Ishikawa (cell line): ENCODE results near the gene WFDC9.

Source experiments
- CEBPB ChIP-seq: IDR thresholded peaks from 2 replicates; pipeline ENCODE4 v1.6.1; 2012
- CREB1 ChIP-seq: IDR thresholded peaks from 2 replicates; pipeline ENCODE4 v1.6.1; 2012; ENCODE audit warnings: low read depth
- EGR1 ChIP-seq: IDR thresholded peaks from 2 replicates; pipeline ENCODE4 v1.6.1; 2012
- EP300 ChIP-seq: IDR thresholded peaks from 2 replicates; pipeline ENCODE4 v1.6.1; 2012; ENCODE audit warnings: borderline replicate concordance
- FOXM1 ChIP-seq: IDR thresholded peaks from 2 replicates; pipeline ENCODE4 v1.6.1; 2012; ENCODE audit warnings: low read depth, borderline replicate concordance
- MAX ChIP-seq: IDR thresholded peaks from 2 replicates; pipeline ENCODE4 v1.6.1; 2012
- NFIC ChIP-seq: IDR thresholded peaks from 2 replicates; pipeline ENCODE4 v1.6.1; 2012
- RAD21 ChIP-seq: IDR thresholded peaks from 2 replicates; pipeline ENCODE4 v1.6.1; 2012; ENCODE audit warnings: low read depth
- REST ChIP-seq: IDR thresholded peaks from 2 replicates; pipeline ENCODE4 v1.6.1; 2012; ENCODE audit warnings: low read depth, mild to moderate bottlenecking
- TAF1 ChIP-seq: IDR thresholded peaks from 2 replicates; pipeline ENCODE4 v1.6.1; 2012; ENCODE audit warnings: low read depth, mild to moderate bottlenecking
- TCF12 ChIP-seq: IDR thresholded peaks from 2 replicates; pipeline ENCODE4 v1.6.1; 2012; ENCODE audit warnings: low read depth
- TEAD4 ChIP-seq: IDR thresholded peaks from 2 replicates; pipeline ENCODE4 v1.6.1; 2012
- YY1 ChIP-seq: IDR thresholded peaks from 2 replicates; pipeline ENCODE4 v1.6.1; 2012; ENCODE audit warnings: low read depth
- ZBTB7A ChIP-seq: IDR thresholded peaks from 2 replicates; pipeline ENCODE4 v1.6.1; 2012; ENCODE audit warnings: low read depth
- TF ChIP-seq, protein P1 (sequence below): IDR thresholded peaks from 2 replicates; pipeline ENCODE4 v1.6.1; 2012

The WFDC9 gene

GRCh38 chr20:45647441-45648050, 16.5 kb upstream of the WFDC9 start:
- no peak for TF ChIP-seq EP300
- TF ChIP-seq EGR1: no peak
- TF ChIP-seq ZBTB7A: no peak

DNA sequence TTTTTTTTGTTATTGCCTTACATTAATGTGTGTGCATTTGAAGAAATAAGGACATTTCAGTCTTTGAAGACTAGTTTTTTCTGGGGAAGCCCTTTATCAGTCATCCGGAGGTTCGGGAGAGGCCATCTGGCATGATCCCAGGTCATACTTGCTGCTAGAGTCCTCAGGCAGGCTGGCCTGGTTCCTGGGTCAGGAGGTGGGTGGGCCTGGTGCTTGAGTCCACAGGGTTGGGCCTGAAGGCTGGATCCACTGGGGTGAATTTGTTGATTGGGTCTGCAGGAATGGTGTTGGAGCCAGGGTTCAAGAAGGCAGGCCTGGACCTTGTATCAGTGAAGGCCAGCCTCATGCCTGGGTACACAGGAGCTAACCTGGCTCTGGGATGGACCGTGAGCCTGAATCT, 15.8 kb upstream of the WFDC9 start:
- TF ChIP-seq EP300: no peak
- TF ChIP-seq RAD21: no peak
- TF ChIP-seq NFIC: no peak
- TF ChIP-seq EGR1: no peak
- TF ChIP-seq YY1: no peak
- TF ChIP-seq FOXM1: no peak
- TF ChIP-seq, protein P1, sequence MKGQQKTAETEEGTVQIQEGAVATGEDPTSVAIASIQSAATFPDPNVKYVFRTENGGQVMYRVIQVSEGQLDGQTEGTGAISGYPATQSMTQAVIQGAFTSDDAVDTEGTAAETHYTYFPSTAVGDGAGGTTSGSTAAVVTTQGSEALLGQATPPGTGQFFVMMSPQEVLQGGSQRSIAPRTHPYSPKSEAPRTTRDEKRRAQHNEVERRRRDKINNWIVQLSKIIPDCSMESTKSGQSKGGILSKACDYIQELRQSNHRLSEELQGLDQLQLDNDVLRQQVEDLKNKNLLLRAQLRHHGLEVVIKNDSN: no peak
- no peak for TF ChIP-seq CREB1
- no peak for TF ChIP-seq REST
- TF ChIP-seq ZBTB7A: no peak
- no peak for TF ChIP-seq TCF12
- no peak for TF ChIP-seq CEBPB
- TF ChIP-seq MAX: no peak
- no peak for TF ChIP-seq TEAD4
- TF ChIP-seq TAF1: no peak

- TF ChIP-seq TCF12: no peak
- no peak for TF ChIP-seq CEBPB
- TF ChIP-seq MAX: no peak
- TF ChIP-seq FOXM1: no peak
- TF ChIP-seq, protein P1: no peak
- no peak for TF ChIP-seq EGR1
These were observed 8.6 kb upstream of the WFDC9 start for GRCh38 chr20:45639687-45640086.

- TF ChIP-seq REST (no peak), NFIC (no peak), CREB1 (no peak), ZBTB7A (no peak), TCF12 (no peak), TEAD4 (no peak), RAD21 (no peak)
- TF ChIP-seq, protein P1: no peak
These were observed 5.4 kb upstream of the WFDC9 start for GRCh38 chr20:45636513-45636912.

DNA sequence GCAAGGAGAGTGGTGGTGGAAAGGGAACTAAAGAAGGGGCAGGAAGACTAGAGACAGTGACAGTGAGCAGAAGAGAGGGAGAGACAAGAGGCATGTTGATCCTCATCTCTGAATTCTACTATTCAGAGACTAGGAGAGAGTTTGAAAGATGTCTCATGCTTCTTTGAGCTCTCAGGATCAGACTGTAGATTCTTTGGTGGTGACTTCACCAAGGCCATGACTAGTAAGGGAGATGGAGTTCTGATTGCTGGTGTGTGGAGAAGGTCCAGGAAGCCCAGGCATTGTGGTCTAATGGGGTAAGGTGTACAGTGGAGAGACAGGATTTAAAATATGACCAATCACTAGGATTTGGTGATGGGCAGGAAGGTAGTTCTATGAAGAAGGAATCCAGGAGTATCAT, 713 bp downstream of the WFDC9 start:
- TF ChIP-seq TCF12 (no peak), MAX (no peak), REST (no peak), TEAD4 (no peak), EP300 (no peak), CREB1 (no peak), RAD21 (no peak), ZBTB7A (no peak), TAF1 (no peak), NFIC (no peak), EGR1 (no peak), CEBPB (no peak), YY1 (no peak), FOXM1 (no peak)
- TF ChIP-seq, protein P1: no peak
